SK-N-MC (cell line): ENCODE measurements around the gene PEAK3.

Source experiments
- DNase-seq: peaks from one replicate; pipeline ENCODE4 v3.0.0-alpha.2; 2011; ENCODE audit warnings: low read depth, low spot score
- H3K27ac ChIP-seq: fragments of 200-600 bp; sonication (generic); 2 replicates; pipeline ENCODE4 v1.5.1; 2016; ENCODE audit warnings: mixed run types
- H3K36me3 ChIP-seq: fragments of 200-600 bp; sonication (generic); 2 replicates; pipeline ENCODE4 v1.6.1; 2017; ENCODE audit warnings: antibody characterized with exemption, low read length, mixed read lengths; ENCODE audit not compliant: insufficient read depth
- H3K4me3 ChIP-seq: fragments of 200-600 bp; sonication (generic); 2 replicates; pipeline ENCODE4 v1.5.1; 2016
- H3K9ac ChIP-seq: fragments of 200-600 bp; sonication (generic); 2 replicates; pipeline ENCODE4 v1.8.0; 2017; ENCODE audit warnings: mixed run types, mixed read lengths; ENCODE audit not compliant: insufficient read length
- H3K9me3 ChIP-seq: fragments of 200-600 bp; sonication (generic); 2 replicates; pipeline ENCODE4 v1.6.1; 2017; ENCODE audit warnings: low read depth, mild to moderate bottlenecking, antibody characterized with exemption, low read length, moderate library complexity, mixed read lengths
- EZH2 ChIP-seq: fragments of 200-600 bp; sonication (generic); IDR thresholded peaks from one replicate; pipeline ENCODE4 v1.6.1; 2017; ENCODE audit warnings: antibody characterized with exemption
- FOXP2 ChIP-seq: optimal IDR thresholded peaks from 2 replicates; pipeline ENCODE3; 2011; ENCODE audit warnings: mild to moderate bottlenecking, moderate library complexity; ENCODE audit not compliant: insufficient read depth; ENCODE audit errors: extremely low read length, control extremely low read depth
- POLR2AphosphoS5 ChIP-seq: IDR thresholded peaks from 2 replicates; pipeline ENCODE4 v1.6.1; 2012; ENCODE audit warnings: mild to moderate bottlenecking, low read depth, low read length, borderline replicate concordance

The PEAK3 gene

DNA sequence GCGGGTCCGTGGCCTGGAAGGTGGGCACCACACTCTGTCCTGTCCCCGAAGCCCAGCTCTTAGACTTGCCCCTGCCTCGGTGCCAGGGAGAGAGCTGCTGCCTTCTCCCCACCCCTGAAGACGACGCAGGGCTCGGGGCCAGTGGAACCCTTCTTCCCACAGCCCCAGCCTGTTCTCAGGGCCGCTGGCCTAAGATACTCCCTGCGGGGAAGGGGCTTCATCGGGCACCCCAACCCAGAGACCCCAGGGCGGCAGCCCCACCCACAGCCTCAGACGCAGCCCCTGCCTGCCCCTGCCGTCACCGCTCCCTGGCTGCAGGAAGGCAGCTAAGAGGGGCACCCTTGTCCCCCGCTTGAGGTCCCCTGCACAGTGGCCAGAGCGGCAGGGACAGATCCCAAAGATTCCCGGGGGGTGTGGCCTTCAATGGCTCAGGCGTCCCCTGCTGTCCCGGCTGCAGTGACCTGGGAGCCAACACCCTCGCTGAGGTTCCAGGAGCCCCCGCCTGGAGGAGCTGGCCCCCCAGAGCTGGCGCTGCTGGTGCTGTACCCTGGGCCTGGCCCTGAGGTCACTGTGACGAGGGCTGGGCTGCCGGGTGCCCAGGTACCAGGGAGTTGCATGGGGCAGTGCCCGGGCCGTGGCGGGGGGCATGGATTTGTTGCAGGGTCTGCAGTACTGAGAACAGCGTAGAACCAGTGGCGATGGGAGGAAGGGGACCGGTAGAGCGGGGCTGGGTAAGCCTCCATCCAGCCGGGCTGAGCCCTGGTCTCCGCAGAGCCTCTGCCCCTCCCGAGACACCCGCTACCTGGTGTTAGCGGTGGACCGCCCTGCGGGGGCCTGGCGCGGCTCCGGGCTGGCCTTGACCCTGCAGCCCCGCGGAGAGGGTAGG lies 31.9 kb downstream of the PEAK3 start:
- no peak for DNase-seq
- Histone ChIP-seq H3K4me3 (no peak overlapping the region), H3K9ac (no peak overlapping the region), H3K36me3 (peaks cover 27% of the 10 kb centered on the region; the same call in 1 of the 2 replicates), H3K27ac (no peak overlapping the region), H3K9me3 (no peaks in the 10 kb centered on the region)
- TF ChIP-seq EZH2 (no peak), POLR2AphosphoS5 (no peak), FOXP2 (no peak)

DNA sequence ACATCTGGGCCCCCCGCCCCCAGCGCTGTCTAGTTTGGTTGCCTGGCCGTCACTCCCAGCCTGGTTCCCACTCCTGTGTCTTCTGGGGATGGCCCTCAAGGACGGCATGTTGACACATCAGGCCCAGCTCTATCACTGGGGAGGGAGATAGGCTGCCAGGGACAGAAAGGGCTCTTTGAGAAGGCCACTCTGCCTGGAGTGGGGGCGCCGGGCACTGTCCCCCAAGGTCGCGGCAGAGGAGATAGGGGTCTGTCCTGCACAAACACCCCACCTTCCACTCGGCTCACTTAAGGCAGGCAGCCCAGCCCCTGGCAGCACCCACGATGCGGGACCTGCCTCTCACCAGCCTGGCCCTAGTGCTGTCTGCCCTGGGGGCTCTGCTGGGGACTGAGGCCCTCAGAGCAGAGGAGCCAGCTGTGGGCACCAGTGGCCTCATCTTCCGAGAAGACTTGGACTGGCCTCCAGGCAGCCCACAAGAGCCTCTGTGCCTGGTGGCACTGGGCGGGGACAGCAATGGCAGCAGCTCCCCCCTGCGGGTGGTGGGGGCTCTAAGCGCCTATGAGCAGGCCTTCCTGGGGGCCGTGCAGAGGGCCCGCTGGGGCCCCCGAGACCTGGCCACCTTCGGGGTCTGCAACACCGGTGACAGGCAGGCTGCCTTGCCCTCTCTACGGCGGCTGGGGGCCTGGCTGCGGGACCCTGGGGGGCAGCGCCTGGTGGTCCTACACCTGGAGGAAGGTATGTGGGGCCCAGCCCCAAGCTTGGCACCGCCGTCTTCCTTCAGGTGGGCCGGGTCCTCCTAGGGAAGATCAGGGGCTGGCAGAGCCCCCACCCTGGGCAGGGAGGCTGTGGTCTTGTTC lies 32.7 kb downstream of the PEAK3 start, which contains the start of gene AMH:
TSS of gene AMH (plus strand) at position 314 of the 857 bp plus-strand sequence. CDS start at position 324, 10 bp downstream.
- no peaks in the 10 kb centered on the region for H3K9me3 ChIP-seq
- no peak within 1 kb of the TSS for H3K9ac ChIP-seq
- H3K36me3 ChIP-seq: peaks cover 35% of the 10 kb centered on the region
- TF ChIP-seq POLR2AphosphoS5 (peak; percentile 68), EZH2 (no peak)
- no peak for DNase-seq
- H3K4me3 ChIP-seq: no peak within 1 kb of the TSS
- no peak within 1 kb of the TSS for H3K27ac ChIP-seq

DNA sequence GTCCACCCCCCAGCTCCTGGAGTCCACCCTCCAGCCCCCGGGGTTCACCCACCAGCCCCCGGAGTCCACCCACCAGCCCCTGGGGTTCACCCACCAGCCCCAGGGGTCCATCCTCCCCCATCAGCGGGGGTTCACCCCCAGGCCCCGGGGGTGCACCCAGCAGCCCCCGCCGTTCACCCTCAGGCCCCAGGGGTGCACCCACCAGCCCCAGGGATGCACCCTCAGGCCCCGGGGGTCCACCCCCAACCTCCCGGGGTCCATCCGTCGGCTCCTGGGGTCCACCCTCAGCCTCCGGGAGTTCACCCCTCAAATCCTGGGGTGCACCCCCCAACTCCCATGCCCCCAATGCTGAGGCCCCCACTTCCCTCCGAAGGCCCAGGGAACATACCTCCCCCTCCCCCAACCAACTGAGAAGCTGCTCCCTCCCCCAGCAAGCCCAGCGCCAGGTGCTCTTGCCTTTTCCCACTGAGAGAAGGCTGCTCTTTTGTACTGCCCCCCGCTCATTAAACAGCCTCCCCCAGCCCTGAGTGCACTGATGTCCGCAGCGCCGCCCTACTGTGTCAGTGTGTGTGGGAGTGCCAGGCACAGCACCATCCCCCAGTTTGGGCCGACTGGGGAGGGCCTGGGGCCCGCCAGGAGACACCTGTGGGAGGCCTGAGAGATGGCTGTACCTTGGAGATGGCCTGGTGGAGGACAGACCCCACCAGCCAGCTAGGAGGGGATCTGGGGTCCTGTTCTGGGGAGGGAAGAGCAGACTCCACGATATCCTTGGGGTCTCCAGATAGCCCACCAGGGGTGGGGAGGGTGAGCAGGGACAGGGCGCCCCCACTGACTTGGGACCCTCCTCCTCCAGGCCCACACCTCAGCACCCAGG lies 33.6 kb downstream of the PEAK3 start:
- TF ChIP-seq EZH2 (no peak), POLR2AphosphoS5 (no peak), FOXP2 (no peak)
- Histone ChIP-seq H3K9me3 (no peaks in the 10 kb centered on the region), H3K9ac (no peak overlapping the region), H3K4me3 (no peak overlapping the region), H3K36me3 (peaks cover 44% of the 10 kb centered on the region), H3K27ac (no peak overlapping the region)
- DNase-seq: no peak

DNA sequence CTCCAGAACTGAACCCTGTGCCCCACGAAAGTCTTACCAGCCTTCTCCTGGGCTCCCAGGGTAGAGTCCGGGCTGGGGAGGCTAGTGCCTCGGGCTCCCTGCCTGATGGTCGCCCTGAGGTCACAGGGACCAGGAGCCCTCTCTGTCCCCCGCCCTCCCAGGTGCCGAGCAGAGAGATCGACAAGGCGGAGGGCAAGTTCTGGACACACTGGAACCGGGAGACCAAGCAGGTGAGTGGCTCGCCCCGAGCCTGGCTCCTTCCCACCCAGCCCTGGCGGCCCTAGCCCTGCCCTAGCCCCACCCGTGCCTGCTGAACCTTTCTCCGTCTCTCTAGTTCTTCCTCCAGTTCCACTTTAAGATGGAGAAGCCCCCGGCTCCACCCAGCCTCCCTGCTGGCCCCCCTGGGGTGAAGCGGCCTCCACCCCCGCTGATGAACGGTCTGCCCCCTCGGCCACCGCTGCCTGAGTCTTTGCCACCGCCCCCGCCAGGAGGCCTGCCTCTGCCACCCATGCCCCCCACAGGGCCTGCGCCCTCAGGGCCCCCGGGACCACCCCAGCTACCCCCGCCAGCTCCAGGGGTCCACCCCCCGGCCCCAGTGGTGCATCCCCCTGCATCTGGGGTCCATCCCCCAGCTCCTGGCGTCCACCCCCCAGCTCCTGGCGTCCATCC lies 34.4 kb downstream of the PEAK3 start:
- H3K27ac ChIP-seq: no peak overlapping the region
- no peak overlapping the region for H3K9ac ChIP-seq
- TF ChIP-seq POLR2AphosphoS5 (no peak; the same call in 1 of the 2 replicates), EZH2 (no peak), FOXP2 (no peak)
- H3K4me3 ChIP-seq: no peak overlapping the region
- H3K36me3 ChIP-seq: peaks cover 52% of the 10 kb centered on the region
- no peak for DNase-seq
- H3K9me3 ChIP-seq: no peaks in the 10 kb centered on the region

DNA sequence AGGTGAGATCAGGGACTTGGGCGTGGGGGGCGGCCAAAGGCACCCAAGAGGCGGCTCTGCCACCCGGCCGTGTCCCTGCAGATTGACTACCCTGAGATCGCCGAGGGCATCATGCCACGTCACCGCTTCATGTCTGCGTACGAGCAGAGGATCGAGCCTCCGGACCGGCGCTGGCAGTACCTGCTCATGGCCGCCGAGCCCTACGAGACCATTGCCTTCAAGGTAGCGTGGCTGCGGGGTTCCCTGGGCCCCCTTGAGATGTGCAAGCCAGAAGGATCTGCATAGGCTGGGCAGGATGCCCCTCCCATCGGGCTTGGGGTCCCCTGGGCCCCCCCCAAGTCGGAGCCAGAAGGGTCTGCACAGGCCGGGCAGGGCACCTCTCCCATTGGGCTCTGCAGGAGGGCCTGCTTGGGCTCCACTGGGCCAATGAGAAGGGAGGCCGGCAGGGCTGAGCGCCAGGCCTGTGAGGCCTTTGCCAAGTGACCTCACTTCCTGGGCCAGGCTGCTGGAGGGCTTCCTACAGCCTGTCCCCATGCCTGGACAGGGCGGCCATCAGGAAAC lies 35.1 kb downstream of the PEAK3 start:
- H3K4me3 ChIP-seq: no peak overlapping the region
- TF ChIP-seq FOXP2: no peak
- TF ChIP-seq EZH2: no peak
- TF ChIP-seq POLR2AphosphoS5: no peak; the same call in 1 of the 2 replicates
- H3K9ac ChIP-seq: no peak overlapping the region
- H3K27ac ChIP-seq: no peak overlapping the region
- no peak for DNase-seq
- H3K36me3 ChIP-seq: peaks cover 53% of the 10 kb centered on the region
- H3K9me3 ChIP-seq: no peaks in the 10 kb centered on the region

DNA sequence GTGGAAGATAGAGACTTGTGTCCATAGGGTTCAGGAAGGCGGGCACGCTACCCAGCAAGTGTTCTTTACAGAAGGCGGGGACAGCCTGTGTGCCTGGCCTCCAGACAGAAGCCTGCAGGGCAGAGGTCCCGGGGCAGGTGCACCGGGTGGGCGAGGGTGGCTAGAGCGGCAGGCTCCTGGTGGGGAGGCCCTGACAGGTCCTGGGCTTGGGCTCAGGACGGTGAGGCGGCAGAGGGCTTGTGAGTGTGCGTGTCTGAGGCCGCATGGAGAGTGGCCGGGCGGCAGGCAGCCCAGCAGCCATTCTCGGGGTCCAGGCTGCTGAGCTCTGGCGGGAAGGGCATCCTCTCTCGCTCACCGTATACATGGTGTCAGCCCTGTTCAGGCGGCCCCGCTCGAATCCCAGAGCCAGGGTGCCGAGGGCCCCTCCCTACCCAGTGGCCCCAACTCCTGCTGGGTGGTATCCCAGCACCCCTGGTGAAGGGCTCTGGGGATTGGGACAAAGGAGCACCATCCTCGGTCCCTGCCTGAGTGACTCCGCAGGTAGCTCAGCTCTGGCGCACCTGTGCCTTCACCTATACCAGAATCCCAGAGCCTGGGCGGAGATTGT lies 35.9 kb downstream of the PEAK3 start:
- H3K27ac ChIP-seq: no peak overlapping the region
- no peak overlapping the region for H3K4me3 ChIP-seq
- DNase-seq: no peak
- H3K9ac ChIP-seq: no peak overlapping the region
- H3K9me3 ChIP-seq: no peaks in the 10 kb centered on the region
- TF ChIP-seq EZH2 (no peak), FOXP2 (no peak), POLR2AphosphoS5 (no peak)
- H3K36me3 ChIP-seq: peaks cover 53% of the 10 kb centered on the region

DNA sequence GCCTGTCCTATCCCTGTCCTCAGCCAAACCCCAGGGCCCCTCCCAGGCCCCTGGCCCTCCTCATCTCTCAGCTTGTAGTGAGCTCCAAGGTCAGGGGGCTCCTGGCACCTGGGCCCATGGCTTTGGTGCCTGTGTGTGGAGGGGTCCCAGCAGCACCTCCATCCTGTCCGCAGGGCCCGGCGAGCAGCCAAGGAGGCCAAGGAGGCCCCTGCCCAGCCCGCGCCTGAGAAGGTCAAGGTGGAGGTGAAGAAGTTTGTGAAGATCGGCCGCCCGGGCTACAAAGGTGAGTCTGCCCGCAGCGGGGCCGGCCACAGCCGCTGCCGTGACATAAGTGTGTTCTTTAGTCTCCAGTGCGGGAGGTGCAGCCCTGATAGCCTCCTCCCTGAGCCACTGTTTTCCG lies 36.7 kb downstream of the PEAK3 start:
- Histone ChIP-seq H3K9me3 (no peaks in the 10 kb centered on the region), H3K27ac (no peak overlapping the region), H3K36me3 (peaks cover 59% of the 10 kb centered on the region), H3K9ac (no peak overlapping the region), H3K4me3 (no peak overlapping the region)
- no peak for DNase-seq
- no peak for TF ChIP-seq POLR2AphosphoS5
- TF ChIP-seq FOXP2: no peak
- no peak for TF ChIP-seq EZH2
